ENCODE results near the gene SCN9A. TPM values are rescaled to one million over a fixed set of nuclear protein-coding genes. Genes with fewer than 3 reads are reported as not detected.

Gene SCN9A
- total and polyA plus RNA-seq, 12 donors, result 0.30 to 7.9 (median 1.7) TPM

DNA sequence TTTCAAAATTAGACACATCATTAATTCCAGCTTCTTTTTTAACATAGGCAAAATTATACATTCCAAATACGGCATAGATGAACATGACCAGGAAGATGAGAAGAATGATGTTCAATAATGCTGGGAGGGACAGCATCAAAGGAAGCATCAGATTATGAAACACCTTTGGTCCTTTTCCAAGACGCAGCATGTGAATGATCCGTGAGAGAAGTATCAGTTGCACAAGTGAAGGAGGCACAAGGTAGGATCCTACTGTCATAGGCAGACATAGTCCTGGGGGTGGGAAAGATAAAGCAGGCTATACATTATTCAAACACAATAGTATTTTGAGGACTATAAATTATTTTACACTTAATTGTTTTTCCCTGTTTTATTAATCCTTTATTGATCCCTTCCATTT lies 30.6 kb upstream of the SCN9A start:
- WGBS, 4 donors, result 77 to 88% (median 84%) methylated on average over 3 of the region's 3 CpGs
- no peak for DNase-seq

GRCh38 chr2:166405569-166405926 lies 29.8 kb upstream of the SCN9A start:
- H3K4me3 ChIP-seq, result no peak overlapping the region
- H3K27me3 ChIP-seq, result no peaks in the 10 kb centered on the region
- intact Hi-C loops (cut with DNase I), result no loop called here
- no peak for DNase-seq
- TF ChIP-seq, protein P1, sequence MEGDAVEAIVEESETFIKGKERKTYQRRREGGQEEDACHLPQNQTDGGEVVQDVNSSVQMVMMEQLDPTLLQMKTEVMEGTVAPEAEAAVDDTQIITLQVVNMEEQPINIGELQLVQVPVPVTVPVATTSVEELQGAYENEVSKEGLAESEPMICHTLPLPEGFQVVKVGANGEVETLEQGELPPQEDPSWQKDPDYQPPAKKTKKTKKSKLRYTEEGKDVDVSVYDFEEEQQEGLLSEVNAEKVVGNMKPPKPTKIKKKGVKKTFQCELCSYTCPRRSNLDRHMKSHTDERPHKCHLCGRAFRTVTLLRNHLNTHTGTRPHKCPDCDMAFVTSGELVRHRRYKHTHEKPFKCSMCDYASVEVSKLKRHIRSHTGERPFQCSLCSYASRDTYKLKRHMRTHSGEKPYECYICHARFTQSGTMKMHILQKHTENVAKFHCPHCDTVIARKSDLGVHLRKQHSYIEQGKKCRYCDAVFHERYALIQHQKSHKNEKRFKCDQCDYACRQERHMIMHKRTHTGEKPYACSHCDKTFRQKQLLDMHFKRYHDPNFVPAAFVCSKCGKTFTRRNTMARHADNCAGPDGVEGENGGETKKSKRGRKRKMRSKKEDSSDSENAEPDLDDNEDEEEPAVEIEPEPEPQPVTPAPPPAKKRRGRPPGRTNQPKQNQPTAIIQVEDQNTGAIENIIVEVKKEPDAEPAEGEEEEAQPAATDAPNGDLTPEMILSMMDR (IDR thresholded peaks at IDR 0.05), result no peak
- TF ChIP-seq POLR2A (IDR thresholded peaks at IDR 0.05), result no peak
- no peak overlapping the region for H3K27ac ChIP-seq
- no peaks in the 10 kb centered on the region for H3K9me3 ChIP-seq (replicated peaks in 1 of 3)
- H3K4me1 ChIP-seq (replicated peaks in 1 of 2), result no peaks in the 10 kb centered on the region
- WGBS, 4 donors, result 78 to 88% (median 87%) methylated on average over 6 of the region's 6 CpGs
- H3K36me3 ChIP-seq (replicated peaks in 1 of 2), result no peaks in the 10 kb centered on the region

More for the DNA sequence above, 30.6 kb upstream of the SCN9A start:
- Histone ChIP-seq H3K27me3 (no peaks in the 10 kb centered on the region), H3K27ac (no peak overlapping the region), H3K4me3 (no peak overlapping the region), H3K4me1 (replicated peaks in 1 of 2) (no peaks in the 10 kb centered on the region), H3K36me3 (replicated peaks in 1 of 2) (no peaks in the 10 kb centered on the region), H3K9me3 (replicated peaks in 1 of 3) (no peaks in the 10 kb centered on the region)
- TF ChIP-seq, protein P1 (IDR thresholded peaks at IDR 0.05), result no peak
- no peak for TF ChIP-seq POLR2A (IDR thresholded peaks at IDR 0.05)
- intact Hi-C loops (cut with DNase I), result no loop called here

GRCh38 chr2:166404831-166405568 lies 29.3 kb upstream of the SCN9A start:
- no peak for TF ChIP-seq POLR2A (IDR thresholded peaks at IDR 0.05)
- TF ChIP-seq, protein P1 (IDR thresholded peaks at IDR 0.05), result no peak
- WGBS, 4 donors, result 46 to 71% (median 55%) methylated on average over 2 of the region's 2 CpGs
- H3K4me3 ChIP-seq, result no peak overlapping the region
- H3K4me1 ChIP-seq (replicated peaks in 1 of 2), result no peaks in the 10 kb centered on the region
- no peak for DNase-seq
- no peaks in the 10 kb centered on the region for H3K36me3 ChIP-seq (replicated peaks in 1 of 2)
- no peaks in the 10 kb centered on the region for H3K27me3 ChIP-seq
- H3K9me3 ChIP-seq (replicated peaks in 1 of 3), result no peaks in the 10 kb centered on the region
- intact Hi-C loops (cut with DNase I), result no loop called here
- H3K27ac ChIP-seq, result no peak overlapping the region

DNA sequence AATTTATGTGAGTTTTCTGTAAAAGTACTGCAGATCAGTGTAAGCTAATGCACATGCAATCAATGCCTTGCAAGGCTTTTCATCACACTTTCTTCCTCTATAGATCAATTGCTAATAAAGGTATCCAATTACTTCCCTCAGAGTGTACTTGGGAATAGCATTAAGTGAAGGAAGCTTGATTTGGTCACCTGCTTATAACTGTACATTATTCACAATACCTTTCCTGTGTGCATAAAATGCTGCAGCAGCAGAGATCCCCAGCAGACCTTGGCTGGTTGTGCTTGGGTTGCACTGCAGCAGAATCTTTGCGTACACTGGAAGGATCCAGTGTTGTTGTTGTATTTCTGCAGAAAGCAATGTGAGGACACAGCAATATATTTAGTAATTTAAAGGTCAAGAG lies 18.5 kb upstream of the SCN9A start:
- 69 to 88% (median 80%) methylated on average over 1 of the region's 1 CpG for whole genome bisulfite sequencing, 4 donors
- Histone ChIP-seq H3K9me3 (replicated peaks in 1 of 3) (no peaks in the 10 kb centered on the region), H3K27me3 (peaks cover 3% of the 10 kb centered on the region), H3K27ac (no peak overlapping the region), H3K36me3 (replicated peaks in 1 of 2) (no peaks in the 10 kb centered on the region), H3K4me3 (no peak overlapping the region), H3K4me1 (replicated peaks in 1 of 2) (no peaks in the 10 kb centered on the region)
- TF ChIP-seq POLR2A (IDR thresholded peaks at IDR 0.05), result no peak
- TF ChIP-seq, protein P1 (IDR thresholded peaks at IDR 0.05), result no peak
- DNase-seq, result no peak
- intact Hi-C loops (cut with DNase I), result no loop called here

Data from adrenal gland (tissue), 12 donors.